ENCODE measurements around the gene PLEKHG2.
"Not testable (repeated sequence)": the region's sequence is repeated elsewhere in the genome, so short reads cannot be mapped to it uniquely, and the experiment has no call there.

PLEKHG2 gene, protein sequence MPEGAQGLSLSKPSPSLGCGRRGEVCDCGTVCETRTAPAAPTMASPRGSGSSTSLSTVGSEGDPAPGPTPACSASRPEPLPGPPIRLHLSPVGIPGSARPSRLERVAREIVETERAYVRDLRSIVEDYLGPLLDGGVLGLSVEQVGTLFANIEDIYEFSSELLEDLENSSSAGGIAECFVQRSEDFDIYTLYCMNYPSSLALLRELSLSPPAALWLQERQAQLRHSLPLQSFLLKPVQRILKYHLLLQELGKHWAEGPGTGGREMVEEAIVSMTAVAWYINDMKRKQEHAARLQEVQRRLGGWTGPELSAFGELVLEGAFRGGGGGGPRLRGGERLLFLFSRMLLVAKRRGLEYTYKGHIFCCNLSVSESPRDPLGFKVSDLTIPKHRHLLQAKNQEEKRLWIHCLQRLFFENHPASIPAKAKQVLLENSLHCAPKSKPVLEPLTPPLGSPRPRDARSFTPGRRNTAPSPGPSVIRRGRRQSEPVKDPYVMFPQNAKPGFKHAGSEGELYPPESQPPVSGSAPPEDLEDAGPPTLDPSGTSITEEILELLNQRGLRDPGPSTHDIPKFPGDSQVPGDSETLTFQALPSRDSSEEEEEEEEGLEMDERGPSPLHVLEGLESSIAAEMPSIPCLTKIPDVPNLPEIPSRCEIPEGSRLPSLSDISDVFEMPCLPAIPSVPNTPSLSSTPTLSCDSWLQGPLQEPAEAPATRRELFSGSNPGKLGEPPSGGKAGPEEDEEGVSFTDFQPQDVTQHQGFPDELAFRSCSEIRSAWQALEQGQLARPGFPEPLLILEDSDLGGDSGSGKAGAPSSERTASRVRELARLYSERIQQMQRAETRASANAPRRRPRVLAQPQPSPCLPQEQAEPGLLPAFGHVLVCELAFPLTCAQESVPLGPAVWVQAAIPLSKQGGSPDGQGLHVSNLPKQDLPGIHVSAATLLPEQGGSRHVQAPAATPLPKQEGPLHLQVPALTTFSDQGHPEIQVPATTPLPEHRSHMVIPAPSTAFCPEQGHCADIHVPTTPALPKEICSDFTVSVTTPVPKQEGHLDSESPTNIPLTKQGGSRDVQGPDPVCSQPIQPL (N-terminal part only)

DNA sequence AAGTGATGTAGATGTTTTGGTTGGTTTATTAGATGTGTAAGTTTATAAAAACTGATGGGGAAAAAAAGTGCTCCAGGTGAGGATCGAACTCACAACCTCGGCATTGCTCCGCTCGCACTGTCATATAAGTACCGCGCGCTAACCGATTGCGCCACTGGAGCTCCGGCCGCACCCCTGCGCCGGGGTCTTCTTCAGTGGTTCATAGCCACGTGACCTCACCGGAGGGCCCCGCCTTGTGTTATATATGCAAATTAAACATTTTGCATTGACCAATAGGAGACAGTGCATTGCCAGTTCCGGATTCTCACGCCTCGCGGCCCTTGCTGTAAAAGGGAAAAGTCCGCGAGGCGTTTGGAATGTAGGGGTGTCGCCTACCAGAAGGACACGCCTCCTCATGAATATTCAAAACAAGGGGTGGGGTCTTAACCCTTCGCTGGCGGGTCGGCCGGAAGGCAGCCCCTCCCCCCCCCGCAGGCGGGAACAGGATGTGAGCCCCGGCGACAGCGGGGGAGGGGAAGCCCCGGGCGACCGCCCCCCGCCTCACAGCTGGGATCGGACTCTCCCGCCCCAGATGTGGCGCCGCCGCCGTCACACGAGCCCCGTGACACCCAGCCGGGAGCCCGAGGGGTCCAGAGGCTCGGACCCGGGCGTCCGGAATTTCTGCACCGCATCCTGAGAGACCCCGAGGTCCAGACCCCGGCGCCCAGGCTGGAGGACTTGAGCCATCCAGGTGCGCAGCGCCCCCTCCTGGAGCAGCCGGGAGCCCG lies at the start of gene PLEKHG2:
Gene PLEKHG2 (plus strand): TSS at position 570 of the 767 bp plus-strand sequence. CDS start 1,418 bp downstream, outside the sequence.
- DNase-seq, result peak; percentile 99

DNA sequence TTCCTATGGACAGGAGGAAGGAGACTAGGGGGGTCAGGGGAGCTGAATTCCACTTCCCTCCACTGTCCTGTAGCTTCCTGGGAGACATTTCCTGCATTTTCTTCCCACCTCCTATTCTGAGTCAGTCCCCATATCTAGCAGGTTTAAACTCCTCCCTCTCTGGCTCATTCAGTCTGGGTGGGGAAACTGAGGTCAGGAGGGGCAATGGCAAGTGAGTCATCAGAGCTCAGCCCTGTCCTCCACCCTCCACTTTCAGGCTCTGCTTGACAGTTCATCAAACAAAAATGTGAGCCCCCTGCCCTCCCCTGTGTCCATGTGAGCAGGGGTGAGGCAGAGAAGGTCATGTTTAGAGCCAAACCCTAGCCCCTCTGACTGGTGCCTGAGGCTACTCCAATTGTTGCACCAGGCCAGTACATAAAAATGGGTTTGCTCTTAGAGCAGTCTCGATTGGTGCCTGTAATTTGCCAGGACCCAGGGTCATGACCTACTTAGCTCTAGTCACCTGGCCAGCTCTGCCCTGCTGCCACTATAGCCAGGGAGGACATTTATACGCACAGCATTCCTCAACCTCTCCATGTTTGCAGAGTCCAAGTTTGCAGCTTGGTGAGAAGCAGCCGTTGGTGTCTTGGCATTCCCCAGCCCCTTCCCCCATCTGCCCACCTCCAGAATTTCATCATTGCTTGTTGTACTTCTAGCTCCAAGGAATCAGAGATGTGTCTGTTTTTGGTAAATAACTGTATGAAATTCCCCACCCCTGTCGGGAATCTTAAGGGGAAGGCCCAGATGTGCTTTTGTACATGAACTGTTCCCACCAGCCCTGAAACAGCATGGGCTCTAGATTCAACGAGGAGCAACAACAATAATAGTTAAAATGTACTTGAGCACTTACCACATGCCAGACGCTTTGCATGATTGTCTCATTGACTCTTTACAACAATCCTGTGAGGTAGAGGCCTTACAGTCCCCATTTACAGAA lies 49.5 kb upstream of the PLEKHG2 start:
- no peak for DNase-seq

DNA sequence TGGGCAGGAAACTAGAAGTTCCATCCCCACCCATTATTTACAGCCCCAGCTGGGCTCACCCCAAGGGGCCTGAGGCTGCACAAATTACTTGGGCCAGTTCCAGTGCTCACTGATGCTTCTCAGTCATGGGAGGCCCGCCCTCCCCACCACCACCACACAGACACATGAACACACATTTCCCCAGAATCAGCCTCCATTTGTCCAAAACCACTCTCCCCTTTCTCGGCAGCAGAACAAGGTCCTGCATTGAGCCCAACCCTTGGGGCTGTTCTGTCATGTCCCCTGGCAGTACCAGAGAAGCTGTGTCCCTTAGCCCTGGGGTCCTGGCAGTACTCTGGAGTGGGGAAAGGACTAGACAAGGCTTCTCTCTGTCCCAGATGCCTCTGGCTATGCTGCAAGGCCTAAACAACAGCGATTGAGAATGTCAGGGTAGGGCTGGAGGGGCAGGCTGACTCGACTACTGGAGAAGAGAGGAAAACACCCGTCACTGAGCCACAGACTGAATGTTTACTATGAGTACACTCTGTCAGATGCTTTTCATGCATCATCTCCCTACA lies 48.5 kb upstream of the PLEKHG2 start:
- DNase-seq, result no peak

DNA sequence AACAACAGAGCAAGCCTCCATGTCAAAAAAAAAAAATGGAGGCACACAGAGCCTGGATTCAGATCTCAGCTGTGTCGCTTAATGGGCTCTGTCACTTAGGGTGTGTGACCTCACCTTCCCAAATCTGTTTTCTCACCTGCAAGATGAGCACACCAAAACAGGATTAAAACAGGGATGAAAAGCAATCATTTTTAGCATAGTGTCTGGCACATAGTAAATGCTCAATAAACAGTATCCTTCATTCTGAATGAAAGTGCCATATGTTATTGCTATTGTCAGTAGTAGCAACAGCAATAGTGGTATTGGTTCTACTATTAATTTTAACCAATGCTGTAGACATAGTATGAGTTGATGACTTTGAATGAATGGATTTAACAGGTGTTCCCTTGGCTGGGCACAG lies 46.9 kb upstream of the PLEKHG2 start:
- DNase-seq, result no peak

DNA sequence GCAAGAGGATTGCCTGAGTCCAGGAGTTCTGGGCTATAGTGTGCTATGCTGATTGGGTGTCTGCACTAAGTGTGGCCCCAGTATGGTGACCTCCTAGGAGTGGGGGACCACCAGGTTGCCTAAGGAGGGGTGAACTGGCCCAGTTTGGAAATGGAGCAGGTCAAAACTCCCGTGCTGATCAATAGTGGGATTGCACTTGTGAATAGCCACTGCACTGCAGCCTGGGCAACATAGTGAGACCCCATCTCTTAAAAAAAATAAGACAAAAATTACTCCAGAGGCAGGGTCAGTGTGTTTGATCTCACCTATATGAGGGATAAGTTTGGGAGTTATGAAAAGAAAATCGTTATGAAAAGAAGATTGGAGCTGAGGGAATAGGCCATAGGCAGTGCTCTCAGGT lies 43.3 kb upstream of the PLEKHG2 start:
- DNase-seq, result no peak

DNA sequence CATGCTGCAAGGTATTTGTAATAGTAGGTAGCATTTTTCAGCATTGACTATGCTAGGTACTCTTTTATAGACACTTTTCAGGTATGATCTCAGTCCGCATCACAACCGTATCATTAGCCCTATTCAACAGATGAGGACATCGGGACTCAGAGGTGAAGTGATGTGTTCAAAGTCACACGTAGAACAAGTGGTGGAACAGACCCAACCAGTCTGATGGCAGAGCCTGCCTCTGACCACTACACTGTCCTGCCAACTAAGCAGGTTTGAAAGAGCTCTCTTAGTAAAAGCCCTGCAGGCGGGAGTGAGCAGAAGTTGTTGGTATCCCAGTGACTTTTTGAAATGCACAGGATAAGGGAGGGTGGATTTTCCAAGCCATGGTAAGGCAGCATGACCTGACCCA lies 41.7 kb upstream of the PLEKHG2 start:
- DNase-seq, result no peak

DNA sequence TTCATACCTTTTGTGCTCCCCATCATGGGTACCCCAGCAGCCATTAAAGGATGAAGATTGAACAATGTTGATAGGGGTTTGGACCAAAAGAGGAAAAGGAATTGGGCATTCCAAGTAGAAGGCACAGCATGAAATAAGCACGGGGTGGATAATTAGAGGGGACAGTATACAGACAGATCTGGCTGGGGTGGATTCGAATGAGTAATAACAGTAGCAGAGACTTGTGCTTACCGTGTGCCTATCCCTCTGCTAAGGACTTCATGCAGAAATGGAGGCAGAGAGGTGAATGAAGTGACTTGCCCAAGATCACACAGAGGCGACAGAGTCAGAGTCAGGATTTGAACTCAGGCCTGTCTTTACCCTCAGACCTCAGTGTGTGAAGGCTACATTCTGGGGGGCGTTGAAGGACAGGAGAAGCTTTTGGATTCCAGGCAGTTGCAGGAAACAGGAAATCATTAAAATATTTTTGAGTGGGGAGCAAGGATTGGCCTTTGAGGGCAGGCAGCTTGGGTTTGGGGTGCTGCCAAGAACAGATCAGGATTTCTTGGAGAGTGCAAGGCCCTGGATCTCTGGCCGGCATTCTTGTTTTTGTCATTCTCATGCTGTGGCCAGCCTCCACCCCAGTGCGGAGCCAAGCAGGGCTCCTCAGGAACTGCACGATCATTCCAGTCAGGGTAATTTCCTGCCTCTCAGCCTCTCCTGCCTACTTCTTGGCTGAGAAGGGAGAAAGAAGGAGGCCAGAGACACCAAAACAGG lies 40.2 kb upstream of the PLEKHG2 start:
- DNase-seq, result no peak

DNA sequence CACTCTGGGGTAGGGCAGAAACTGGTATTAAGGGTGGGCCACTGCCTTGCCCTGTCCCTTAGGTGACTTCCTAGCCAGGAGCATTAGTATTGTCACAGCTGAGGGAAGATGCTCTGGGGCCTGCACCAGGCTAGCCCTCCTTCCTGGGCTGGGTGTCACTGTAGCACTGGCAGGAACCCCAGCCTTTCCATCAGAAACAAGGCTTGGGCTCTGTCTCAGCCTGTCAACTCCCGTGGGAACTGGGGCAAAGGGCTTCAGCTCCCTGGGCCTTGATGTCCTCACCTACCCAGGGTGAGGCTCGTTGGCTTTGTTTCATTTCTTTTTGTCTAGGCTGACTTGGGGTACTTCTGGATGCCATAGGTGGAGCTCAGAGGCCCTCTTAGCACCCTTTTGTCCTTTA lies 39.5 kb upstream of the PLEKHG2 start:
- no peak for DNase-seq

DNA sequence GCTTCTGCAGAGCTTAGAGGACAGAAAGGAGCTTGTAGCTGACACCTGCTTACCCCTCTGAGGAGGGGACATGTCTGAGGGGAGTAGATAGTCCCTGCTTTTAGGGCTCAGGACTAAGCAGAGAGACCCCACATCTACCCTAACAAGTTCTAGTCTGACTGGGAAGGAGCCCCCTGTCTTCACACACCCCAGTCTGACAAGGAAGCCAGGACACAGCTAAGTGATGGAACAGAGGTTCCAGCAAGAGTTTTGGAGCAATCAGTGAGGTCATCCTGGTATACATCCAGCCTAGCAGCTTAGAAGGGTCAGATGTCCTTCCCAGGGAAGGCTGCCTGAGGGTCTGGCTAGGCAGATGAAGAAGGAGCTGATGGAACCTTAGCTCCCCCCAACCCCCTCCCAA lies 36.5 kb upstream of the PLEKHG2 start:
- no peak for DNase-seq

DNA sequence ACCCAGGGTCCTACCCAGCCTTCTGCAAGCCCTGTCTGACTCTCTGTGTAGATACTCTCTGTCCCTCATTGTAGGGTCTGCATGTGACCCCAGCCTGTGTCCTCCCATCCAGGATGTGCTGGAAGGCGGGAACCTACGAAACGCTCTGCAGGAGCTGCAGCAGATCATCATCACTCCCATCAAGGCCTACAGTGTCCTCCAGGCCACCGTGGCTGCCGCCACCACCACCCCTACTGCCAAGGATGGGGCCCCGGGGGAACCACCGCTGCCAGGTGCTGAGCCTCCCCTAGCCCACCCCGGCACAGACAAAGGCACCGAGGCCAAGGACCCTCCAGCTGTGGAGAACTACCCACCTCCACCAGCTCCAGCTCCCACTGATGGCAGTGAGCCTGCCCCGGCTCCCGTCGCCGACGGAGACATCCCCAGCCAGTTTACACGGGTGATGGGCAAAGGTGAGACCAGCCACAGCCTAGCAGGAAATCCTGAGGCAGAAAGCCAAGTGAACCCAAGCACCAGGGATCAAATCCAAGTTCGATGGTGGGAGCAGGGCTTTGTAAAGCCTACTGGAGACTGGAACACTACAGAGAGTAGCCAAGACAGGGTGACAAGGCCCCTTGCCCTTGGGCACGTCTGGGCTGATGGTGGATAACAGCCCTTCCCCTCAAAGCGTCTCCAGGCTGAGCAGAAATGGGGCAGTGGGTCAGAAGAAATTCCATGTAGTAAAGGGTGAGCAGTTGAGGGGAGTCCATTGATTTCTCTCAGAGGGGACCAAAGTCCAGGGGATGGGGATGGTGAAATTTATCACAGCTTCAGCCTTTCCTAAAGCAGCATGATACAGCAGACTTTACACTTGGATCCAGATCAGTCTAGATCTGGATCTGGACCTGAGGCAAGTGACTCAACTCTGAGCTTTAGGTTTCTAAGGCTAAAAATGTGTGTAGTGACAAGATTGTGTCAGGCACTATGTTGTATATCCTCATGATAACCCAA lies 34.8 kb upstream of the PLEKHG2 start:
- DNase-seq, result no peak

DNA sequence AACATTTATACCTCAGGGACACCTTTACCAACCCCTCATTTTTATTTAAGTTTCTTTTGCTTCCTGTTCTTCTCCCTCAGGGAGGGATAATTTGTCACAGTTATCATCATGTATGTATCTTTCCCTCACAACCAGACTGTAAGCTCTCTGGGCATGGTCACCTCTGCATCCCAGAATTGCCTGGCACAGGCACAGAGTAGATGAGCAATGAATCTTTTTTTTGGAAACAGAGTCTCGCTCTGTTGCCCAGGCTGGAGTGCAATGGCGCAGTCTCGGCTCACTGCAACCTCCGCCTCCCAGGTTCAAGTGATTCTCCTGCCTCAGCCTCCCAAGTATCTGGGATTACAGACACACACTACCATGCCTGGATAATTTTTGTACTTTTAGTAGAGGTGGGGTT lies 33.1 kb upstream of the PLEKHG2 start:
- DNase-seq, result not testable (repeated sequence)

DNA sequence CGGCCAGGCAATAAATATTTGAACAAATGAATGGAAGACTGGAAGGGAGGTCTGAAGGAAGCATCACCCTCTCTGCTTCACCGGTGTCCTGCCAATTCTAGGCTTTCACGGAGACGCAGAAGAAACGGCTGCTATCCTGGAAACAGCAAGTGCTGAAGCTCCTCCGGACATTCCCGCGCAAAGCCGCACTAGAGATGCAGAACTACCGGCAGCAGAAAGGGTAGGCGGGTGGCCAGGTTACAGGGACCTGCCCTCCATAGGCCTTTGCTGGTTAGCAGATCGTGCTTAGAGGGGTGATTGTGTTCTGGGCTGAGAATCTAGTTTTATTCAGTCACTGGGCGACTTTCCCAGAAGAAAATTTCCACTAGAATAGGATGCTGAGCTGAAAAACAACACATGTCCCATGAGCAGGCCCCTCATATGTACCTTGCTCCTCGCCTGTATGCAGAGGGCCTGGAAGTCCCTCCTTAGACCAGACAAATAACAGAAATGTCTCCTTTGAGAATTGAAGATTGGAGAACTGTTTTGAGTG lies 32.5 kb upstream of the PLEKHG2 start:
- DNase-seq, result no peak

DNA sequence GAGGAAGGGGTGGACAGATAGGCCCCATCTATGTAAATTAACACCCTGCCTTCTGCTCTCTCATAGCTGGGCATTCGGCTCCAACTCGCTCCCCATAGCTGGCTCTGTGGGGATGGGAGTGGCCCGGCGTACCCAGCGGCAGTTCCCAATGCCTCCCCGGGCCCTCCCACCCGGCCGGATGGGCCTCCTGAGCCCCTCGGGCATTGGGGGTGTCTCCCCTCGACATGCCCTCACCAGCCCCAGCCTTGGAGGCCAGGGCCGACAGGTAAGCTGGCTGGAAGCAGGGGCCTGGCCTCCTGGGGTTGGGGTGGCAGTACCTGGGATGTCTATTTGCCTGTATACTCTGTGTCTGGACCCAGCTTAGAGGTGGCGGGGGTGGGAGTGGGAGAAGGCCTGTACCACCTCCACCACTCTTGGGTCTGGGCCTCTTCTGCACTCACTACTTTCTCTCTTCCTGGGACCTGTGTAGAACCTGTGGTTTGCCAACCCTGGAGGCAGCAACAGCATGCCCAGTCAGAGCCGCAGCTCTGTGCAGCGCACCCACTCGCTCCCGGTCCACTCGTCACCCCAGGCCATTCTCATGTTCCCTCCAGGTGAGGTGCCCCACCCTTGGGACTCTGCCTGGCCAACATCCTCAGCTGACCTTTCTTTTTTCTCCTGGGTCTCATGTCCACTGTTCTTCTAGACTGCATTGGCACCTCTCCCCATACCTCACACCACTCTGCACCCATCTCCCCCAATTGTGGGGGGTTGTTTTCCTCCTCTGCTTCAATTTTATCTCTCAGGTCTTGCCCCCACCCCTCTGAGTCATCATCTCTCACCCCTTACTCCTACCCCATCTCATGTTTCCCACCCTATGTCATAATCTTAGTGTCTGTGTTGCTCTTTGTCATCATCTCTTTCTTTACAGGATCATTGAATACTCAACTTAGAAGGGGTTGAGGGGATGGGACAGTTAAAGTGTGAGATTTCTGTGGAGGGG lies 31.7 kb upstream of the PLEKHG2 start:
- DNase-seq, result no peak

DNA sequence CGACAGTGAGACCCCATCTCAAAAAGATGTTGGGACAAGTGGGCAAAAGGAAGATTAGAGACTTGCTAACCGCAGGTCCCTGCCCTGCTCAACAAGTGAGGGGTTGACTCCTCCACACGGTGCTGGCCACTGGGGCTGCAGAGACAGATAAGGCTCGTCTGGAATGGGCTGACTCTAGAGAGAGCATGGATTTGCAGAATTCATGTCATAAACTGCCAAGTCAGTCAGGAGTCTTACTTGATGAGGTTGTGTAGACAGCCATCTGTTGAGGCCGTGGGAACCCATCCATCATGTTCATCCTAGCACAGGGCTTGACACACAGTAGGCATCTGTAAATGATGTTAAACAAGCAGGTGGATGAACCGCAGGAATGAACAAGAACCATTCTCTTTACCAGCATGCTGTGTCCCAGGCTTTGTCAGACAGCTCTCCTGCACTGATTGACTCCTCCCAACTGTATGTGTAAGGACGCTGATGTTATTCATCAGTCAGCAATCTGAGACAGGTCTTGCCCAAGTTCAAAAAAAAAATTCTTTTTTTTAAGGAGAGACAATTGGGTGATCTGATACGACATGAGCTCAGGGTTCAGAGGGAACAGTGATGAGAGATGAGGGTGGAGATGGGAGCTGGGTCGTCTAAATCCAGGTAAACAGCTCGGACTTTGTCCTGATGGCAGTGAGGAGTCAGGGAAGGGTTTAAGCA lies 30.4 kb upstream of the PLEKHG2 start:
- no peak for DNase-seq

DNA sequence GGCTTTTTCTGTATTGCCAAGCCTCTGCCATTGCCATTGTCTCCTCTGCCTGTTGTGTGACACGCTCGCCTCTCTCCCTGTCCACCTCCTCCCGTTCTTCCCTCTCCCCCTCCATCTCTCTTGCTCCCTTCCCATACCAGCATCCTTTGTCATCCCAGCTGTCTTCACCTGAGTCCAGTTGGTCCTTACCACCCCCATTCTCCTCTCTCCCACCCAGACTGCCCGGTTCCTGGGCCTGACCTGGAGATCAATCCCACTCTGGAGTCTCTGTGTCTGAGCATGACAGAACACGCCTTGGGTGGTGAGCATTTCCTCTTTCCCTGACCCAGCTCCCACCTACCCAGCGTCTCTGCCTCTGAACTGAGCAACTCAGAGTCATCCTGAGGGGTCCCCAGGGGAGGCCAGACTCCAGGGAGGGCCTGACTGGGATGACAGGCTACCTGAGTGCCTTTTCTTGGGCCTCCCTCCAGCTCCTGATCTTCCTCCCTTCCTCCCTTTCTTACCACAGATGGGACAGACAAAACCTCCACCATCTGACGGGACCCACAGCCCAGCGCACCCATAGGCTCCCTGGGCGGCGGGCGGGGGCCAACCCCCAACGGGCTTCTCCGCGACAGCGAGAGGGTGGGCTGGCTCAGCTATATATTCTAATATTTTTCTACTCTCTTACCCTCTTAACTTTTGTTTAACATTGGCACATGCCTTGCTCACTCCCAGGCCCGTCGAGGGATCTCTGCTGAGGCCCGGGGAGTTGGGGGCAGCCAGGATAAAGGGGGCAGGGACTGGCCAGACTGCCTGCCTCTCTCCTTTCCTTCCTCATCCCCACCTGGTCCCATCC lies 29.3 kb upstream of the PLEKHG2 start:
- no peak for DNase-seq

Measured in activated CD4-positive, alpha-beta T cell treated with anti-CD3 and anti-CD28 coated beads, Interleukin-10, Interleukin-2, amounts not matched to agents 100 ng/mL and 50 ng/mL, durations not matched to agents 16 hours and 8 hours (primary cell).